Inflammatory macrophage treated with lipopolysaccharide for 1 hour (primary cell): ENCODE measurements around the gene BICRA.
A peak's percentile ranks its signal among the peaks of the same experiment; 100 is the strongest.

ENCODE experiments used
- DNase-seq, 2 donors: peaks; one replicate each; pipeline ENCODE4 v3.0.0-alpha.2; 2020 to 2022

BICRA gene

DNA sequence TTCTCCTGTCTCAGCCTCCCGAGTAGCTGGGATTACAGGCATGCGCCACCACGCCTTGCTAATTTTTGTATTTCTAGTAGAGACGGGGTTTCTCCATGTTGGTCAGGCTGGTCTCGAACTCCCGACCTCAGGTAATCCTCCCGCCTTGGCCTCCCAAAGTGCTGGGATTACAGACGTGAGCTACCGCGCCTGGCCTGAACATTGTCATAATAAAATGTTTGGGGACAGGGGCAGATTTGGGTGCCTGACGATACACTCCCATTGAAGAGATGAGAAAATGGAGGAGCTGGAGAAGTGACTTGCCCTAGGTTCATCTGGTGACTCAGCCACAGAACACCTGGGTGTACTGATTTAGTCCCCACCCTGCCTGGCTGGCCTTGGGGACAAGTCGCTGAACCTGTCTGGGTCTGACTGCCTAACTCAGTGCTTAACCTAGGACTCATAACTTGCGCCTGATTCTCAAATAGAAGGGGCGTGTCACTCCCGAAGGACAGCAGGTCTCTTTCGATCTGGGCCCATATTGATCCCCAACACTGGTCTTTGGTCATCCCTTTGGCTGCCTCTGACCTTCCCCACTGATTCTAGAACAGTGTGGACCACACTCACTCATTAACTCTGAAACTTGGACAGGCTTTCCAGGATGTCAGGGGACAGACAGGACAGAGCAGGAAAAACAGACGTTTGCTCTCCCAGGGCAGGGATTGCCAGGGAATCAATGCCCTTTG, 7.6 kb upstream of the BICRA start:
- DNase-seq = no peak

DNA sequence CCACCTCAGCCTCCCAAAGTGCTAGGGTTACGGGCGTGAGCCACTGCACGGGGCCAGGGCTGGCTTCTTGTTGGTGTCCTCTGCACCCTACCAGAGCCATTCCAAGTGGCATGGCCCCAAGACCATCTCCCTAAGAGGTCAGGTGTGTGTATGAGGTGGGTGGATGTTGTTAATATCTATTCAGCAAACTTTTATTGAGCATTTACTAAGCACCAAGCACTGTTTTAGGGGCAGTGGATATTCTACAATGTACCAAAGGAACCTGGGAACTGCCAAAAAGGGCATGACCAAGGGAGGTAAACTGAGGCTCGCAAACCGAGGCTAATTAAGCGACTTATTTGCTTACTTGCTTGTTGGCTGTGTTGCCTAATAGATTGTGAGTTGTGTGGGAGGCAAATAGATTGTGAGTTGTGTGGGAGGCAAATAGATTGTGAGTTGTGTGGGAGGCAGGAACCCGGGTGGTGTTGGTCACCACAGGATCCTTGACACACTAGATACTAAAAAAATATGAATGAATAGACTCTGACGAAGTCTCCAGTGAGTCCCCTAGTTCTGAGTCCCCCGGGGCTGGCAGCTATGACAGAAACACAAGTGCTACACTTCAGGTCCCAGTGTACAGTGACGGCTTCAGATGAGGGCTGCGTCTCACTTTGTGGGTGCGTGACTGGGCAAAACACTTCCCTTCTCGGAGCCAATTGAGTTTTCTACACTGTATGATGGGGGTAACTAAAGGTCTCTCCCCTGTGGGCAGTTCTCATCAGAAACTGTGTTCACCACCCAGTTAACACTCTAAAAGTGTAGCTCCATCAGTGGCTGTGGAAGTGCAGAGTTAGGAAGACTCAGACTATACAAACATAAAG, 5.0 kb upstream of the BICRA start:
- DNase-seq = no peak

DNA sequence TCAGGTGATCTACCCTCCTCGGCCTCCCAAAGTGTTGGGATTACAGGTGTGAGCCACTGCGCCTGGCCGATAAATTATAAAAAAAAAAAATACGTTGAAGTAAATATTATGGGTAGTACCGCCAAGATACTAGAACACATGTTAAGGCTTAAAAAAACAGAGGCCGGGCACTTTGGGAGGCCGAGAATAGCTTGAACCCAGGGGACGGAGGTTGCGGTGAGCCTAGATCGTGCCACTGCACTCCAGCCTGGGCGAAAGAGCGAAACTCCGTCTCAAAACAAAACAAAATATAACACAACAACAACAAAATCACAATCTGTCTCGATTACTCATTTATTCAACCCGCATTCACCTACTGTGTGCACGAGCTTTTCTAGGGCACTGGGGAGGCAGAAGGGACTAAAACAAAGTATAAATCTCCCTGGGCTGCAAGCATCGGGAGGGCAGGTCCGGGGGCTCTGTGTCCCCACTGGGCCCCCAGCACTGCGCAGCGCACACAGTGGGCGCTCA, 1.3 kb upstream of the BICRA start:
- DNase-seq = no peak

DNA sequence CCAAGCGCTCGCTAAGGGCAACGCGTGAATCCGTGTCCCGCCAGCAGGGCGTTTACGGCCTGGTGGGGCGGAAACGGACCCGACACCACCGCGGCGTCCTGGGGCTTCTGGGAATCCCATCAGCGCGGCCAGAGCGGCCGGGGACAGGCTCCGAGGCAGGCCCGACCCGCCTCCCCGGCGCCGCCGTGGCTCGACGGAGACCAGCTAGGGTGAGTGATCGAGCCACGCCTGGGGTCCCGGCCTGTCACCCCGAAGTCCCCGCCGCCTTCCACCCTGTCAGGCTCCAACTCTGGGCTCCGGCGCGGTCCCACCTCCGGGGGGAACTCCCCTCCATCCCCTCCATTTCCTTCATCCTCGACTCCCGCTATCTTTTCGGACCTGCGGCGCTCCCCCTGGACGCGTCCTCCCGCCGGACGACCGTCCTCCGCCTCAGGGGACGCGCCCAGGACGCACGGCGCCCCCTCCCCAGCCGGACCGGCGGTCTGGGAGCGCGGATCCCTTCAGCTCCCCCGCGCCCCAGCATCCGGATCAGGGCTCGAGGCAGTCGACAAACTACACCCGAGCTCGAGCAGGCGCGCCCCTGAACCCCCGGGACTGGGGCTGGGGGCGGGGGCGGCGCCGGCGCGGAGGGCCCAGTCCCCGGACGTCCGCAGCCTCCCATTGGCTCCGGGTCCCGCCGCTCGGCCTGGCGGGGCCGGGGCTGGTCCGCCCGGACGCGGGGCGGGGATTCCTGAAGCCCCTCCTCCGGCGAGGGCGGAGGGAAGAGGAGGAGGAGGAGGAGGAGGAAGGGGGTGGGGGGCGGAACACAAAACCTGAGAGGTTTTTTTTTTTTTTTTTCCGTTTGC, 638 bp upstream of the BICRA start:
- peak; percentile 85 to 97 for DNase-seq

DNA sequence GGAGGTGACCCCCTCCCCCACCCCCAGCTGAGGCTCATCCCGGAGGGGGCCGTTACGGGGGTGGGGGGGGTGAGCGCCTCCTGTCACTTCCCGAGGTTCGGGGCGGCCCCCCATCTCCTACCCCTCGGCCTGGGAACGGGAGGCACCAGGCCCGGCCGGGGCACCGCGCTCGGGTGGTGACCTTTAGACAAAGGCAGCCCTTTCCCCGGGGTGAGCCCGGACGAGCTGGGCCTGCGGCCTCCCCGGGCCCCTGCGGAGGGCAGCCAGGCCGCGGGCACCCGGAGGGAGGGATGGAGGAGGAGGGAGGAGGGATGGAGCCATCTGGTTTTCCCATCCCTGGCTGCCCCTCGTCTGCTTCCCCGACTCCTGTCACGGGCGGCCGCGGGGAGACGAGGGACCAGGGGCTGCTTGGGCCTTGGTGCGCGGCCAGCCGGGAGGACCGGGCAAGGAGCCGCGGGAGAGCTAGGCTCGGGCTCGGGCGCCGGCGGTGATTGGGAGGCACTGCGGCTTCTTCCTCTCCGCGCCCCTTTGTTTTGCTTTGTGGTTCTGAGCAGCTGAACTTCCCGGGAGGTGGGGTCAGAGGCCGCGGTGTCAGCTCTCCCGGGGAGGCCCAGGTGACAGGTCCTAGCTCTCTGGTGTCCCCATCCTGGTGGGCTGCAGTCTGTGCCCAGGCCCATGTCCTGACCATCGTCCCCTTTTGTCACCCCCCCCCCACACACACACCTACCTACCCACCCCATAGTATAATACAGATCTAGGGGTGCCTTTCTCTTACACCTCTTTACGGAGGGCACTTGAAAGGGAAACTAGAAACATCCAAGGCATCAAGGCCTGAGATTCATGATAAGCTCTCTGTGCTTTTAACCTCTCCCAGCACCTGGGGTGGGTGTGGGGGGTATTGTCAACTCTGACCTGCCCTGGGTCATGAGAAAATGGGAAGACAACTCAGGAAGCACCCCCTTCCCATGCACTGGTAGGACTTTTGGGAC, 1.3 kb downstream of the BICRA start:
- peak in 1 of 2 donors; percentile 34 for DNase-seq

DNA sequence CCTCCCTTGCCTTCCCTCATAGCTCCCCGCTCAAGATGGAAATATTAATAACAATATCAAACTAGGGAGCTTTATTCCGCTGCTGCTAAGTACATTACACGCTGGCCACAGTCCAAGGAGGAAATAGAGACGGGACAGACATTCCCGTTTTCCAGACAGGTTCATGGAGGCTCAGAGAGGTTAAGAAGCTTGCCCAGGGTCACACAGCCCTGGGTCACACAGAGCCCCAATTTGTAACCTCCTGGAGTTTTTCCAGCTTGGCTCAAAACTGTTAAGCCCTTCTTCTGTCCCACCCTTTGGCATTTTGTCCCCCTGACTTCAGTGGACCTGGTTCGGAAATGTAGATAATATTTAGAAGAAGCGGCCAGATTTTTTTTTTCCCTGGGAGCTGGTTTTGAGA, 2.0 kb downstream of the BICRA start:
- no peak for DNase-seq

DNA sequence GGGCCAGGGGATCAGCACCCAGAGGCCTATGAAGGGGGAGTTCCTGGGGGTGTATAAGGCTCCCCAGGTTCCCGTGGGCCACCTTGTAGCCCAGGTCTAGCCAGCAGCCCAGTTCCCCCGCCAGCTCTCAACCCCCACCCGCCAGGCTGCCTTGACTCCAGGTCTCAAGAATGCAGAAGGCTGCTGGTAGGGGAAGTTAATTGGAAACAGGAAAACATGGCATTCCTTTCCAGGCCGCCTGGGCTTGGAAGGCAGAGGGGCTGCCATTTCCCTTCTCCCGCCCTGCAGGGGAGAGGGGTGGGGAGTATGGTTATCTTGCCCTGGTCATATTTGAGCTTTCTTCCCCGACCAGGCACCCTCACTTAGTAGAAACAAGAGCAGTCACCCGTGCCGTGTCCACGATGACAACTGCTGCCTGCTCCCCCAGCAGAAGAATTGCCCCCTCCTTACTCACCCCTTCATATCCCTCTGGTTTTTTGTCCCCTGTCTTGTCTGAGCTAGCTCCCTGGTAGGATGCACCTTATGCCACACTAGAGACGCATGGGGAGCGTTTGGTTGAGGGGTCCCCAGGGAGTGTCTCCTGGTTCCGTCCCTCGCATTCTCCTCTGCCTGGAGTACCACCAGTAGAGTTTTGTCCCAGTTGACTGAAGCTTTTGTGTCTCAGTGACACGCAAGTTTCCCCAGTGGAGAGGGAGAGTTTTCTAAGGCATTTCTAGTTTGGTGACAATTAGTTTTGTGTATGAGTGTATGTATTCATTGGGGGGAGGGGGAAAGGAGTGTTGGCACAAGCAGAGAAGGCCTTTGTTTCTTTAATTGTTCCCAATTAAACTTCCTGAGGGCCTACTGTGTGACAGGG, 4.5 kb downstream of the BICRA start:
- DNase-seq = no peak

DNA sequence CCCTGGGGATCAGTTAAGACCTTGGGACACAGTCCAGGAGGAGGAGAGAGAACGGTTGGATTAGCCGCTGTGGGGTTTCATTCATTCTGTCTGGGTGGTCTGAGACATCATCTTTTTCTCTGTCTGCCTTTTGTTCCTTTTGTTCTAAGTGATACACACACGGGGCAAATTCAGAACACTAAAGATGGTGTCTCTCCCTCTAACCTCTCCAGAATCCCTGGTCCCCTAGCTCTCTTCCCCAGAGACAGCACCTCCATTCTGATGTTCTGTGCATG, 5.0 kb downstream of the BICRA start:
- DNase-seq = no peak

DNA sequence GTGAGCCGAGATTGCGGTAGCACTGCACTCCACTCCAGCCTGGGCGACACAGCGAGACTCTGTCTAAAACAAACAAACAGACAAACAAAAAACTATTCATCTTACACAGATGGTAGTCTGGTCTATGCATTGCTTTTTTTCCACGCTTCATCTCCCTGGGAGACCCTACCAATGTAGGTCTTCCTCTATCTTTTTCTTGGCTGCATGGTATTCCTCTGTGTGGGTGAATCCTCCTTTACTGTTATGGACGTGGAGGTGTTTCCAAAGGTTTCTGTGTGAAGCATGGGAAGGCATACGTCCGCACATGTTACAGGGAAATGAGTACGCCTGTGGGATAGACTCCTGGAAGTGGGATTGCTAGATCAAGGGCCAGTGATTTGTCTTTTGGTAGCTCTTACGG, 5.6 kb downstream of the BICRA start:
- DNase-seq = no peak

DNA sequence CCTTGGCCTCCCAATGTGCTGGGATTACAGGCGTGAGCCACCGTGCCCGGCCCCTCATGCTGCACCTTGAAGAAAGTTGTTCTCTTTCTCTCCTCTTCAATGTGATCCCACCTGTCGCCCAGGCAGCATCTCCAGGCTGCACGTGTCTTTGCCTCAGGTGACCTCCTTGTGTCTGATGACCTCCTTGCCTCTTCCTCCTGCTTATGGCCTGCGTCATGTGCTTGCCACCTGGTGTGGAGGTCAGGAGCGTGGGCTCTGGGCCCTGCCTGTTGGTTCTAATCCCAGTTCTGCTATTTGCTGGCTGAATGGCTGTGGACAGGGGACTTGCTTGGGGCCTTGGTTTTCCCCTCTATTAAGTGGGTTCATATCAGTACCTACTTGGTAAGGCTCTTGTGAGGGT, 6.3 kb downstream of the BICRA start:
- no peak for DNase-seq

DNA sequence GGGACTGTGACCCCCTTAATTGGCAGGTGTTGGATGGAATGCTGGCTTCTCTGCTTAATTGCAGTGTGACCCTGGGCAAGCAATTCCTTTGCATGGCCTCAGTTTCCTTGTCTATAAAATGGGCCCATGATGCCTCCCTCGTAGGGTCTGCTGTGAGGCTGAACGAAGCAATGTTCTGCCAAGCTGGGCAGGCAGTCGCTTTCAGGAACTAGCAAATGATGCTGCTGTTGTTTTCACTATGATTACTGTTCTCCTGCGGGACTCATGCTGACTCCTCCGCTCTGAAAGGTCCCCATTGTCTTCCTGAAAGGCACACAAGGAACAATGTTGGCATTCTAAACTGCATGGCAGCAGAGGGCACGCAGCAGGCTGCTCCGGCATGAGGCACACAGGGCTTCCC, 6.8 kb downstream of the BICRA start:
- no peak for DNase-seq

DNA sequence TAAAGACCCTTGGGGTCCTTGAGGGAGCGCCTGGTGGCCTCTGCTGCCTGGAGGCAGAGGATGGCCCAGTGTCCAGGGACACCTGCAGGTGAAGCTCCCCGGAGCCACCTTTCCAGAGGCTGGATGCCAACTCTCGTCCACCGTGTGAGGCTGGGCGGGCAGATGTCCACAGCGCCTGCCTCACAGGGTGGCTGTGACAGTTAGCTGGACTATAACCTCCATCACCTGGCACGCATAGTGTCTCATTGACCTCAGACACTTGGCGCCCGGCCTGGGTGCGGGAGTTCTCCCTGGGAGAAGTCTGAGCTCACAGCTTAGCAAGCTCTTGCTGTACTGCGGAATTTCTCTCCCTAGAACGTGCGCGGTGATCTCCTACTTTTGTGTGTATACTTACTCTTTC, 9.8 kb downstream of the BICRA start:
- no peak for DNase-seq

DNA sequence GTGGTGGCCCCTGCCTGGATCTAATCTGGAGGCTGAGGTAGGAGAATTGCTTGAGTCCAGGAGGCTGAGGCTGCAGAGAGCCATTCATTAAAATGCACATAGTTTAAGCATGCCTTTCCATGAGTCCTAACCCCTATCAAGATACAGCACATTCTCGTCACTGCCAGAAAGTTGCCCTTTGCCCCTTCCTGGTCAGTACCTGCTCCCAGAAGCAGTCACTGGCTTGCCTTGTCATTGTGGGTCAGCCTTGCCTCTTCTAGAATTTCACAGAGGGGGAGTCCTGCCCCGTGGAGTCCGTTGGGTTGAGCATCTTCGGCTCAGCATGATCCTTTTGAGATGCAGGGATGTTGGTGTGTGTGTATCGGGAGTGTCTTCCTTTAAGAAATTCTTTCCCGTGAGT, 10.8 kb downstream of the BICRA start:
- DNase-seq = no peak

DNA sequence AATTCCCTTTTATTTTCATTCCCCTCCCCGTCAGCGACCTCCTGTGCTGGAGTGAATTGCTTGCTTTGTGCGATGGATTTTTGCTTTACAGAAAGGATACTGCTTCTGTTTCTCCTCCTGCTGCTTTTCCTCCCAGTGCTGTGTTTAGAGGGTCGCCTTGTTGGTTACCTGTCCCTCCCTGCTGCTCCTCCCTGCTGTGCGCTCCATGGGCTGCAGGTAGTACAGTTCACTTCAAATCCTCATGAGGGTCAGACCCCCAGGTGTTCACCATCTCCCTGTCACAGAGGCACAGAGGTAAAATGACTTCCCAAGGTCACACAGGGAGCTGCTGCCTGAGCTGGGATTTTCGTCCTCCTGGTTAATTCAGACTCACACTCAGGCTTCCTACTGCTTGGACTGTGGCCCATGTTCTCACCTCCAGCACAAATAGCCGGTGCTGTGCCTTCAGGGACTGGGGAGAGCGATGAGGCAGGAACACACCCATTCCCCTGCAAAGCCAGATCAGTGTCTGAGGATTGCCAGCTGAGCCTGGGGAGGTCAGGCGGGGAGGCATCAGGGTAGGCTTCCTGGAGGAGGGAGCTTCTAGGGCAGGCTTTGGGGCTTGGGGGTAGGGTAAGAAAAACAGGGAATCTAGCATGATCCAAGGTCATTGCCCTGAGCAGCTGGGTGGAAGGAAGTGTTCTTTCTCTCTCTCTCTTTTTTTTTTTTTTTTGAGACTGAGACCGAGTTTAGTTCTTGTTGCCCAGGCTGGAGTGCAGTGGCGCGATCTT, 14.4 kb downstream of the BICRA start:
- DNase-seq = no peak

DNA sequence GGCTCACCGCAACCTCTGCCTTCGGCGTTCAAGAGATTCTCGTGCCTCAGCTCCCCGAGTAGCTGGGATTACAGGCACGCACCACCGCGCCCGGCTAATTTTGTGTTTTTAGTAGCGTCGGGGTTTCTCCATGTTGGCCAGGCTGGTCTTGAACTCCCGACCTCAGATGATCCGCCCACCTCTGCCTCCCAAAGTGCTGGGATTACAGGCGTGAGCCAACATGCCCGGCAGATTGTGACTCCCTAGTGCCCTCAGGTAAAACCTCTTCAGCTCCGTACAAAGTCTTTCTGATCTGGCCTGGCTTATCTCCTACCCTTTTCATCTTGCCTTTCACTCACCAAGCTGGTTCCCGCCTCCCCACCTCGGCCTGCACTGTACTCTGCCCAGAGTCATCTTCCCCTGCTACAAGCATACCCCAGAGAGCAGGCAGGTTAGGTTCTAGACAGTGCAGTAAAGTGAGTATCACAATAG, 15.0 kb downstream of the BICRA start:
- DNase-seq = no peak

DNA sequence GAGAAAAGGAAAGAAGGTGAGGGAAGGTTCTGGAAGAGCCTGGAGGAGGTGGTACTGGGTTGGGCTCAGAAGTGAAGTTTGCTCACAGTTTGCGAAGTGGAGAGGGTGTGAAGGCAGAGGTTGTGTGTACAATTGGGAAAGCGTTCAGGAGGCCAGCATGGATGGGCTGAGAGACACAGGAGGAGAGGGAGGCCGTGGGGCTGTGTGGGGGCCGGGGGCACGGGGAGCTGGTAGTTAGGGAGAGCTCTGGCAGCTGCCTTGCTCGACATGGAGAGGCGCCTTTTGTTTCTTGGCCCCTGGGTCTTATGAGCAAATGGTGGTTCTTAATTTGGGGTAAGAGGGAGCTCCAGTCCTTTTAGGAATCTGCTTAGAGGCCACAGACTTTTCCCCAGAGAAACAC, 16.7 kb downstream of the BICRA start:
- no peak for DNase-seq

DNA sequence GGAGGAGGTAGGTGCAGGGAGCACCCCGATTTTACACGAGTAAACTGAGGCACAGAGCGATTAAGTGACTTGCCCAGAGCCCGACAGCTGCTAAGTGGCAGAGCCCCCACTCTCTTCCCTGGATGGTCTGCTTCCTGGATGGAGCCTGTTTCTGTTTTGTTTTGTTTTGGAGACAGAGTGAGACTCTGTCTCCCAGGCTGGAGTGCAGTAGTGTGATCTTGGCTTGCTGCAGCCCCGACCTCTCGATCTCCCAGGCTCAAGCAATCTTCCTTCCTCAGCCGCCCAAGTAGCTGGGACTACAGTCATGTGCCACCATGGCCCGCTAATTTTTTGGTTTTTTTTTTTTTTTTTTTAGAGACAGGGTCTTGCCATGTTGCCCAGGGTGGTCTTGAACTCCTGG, 17.3 kb downstream of the BICRA start:
- no peak for DNase-seq

DNA sequence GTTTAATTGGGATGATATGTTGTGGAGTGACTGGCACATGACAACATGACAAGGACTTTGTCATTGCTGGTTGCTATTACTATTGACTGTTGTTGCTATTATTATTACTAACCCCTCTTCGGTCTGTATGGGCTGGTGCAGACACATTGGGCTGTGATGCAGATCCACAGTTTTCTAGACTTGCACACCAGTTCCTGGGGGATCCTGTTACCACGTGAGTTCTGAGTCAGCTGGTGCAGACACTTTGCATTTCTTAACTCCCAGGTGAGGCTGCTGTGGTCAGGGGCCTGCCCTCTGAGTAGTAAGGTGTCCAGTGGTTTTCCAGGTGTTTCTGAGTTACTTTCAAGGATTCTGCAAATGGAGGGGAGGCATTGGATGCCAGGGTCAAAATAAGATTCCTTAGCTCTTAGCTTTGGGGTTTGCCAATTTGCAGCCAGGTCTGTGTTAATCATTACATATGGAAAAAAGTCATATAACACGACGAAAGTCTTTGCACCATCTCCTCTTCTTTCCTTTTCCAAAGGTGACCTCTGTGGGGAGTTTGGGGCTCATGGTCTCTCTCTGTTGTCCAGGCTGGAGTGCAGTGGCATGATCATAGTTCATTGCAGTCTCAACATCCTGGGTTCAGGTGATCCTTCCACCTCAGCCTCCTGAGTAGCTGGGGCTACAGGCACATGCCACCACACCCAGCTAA, 19.3 kb downstream of the BICRA start:
- DNase-seq = no peak

DNA sequence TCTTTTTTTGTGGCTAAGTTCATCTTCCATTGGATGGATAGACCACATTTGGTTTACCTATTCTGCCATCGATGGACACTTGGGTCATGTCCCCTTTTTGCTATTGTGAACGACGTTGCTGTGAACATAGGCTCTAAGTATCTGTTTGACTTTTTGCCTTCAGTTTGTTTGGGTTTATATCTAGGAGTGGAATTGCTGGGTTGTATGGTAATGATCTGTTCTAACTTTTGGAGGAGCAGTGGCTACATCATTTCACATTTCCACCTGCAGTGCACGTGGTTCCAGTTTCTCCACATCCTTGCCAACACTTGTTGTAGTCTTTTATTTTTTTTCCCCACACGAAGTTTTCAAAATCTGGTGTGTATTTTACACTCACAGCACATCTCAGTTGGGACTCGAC, 21.7 kb downstream of the BICRA start:
- DNase-seq = no peak
